ENCODE data around the gene ATP5PO. TPM values are rescaled to one million over a fixed set of nuclear protein-coding genes. Genes with fewer than 3 reads are reported as not detected.
A peak's percentile ranks its signal among the peaks of the same experiment; 100 is the strongest.

ATP5PO gene
- total RNA-seq, 5 donors from 2014 or later (not counting 1 experiment from before 2014, with no cell fraction given), result 125 to 138 (median 137) TPM

- H3K4me1 ChIP-seq (ENCODE audit: control insufficient read depth in 1 of 2, extremely low read depth in 1 of 2, insufficient read depth in 2 of 2, low read length in 2 of 2), result peaks cover 7 to 18% of the 10 kb centered on the region in 2 experiments
- peaks cover 7 to 38% of the 10 kb centered on the region in 2 donors for H3K36me3 ChIP-seq (ENCODE audit: control insufficient read depth in 2 of 2, extremely low read depth in 1 of 2, insufficient read depth in 1 of 2, low read length in 1 of 2)
- H3K27ac Mint-ChIP-seq, result no peak overlapping the region
- no peaks in the 10 kb centered on the region for H3K9me3 ChIP-seq
- 28% methylated on average over 4 of the region's 5 CpGs for WGBS (ENCODE audit: insufficient coverage)
- H3K36me3 Mint-ChIP-seq, result peaks cover 24% of the 10 kb centered on the region
- no peak for ATAC-seq (replicated peaks in 1 of 4)
- H3K4me1 Mint-ChIP-seq, result peaks cover 34 to 42% (median 34%) of the 10 kb centered on the region in 3 donors
- POLR2A ChIA-PET, result interaction anchor here (0.6 to 1.5 kb wide), 2 partner anchors 34 to 1638 kb away, joined by 4 to 5 read pairs; no protein-coding TSS in a partner anchor
- no peaks in the 10 kb centered on the region for H3K27me3 Mint-ChIP-seq
- no peak overlapping the region for H3K27ac ChIP-seq (ENCODE audit: low read length)
- CTCF ChIA-PET, result interaction anchor here (0.6 to 4.5 kb wide), 3 partner anchors 162 to 434 kb away, joined by 3 to 15 read pairs (median 3); no protein-coding TSS in a partner anchor
- H3K4me3 ChIP-seq (ENCODE audit: control insufficient read depth in 1 of 2, extremely low read depth in 1 of 2, low read length in 1 of 2), result no peak overlapping the region
- peak overlapping the region; percentile 60 to 99 (median 98) for H3K4me3 Mint-ChIP-seq
- H3K9me3 Mint-ChIP-seq, result no peaks in the 10 kb centered on the region
- no peak for DNase-seq
- no peaks in the 10 kb centered on the region for H3K27me3 ChIP-seq (replicated peaks in 1 of 2; ENCODE audit: control insufficient read depth in 2 of 2, extremely low read depth in 1 of 2, insufficient read depth in 2 of 2, low read length in 1 of 2)
Observed at GRCh38 chr21:33914188-33914587, 1.4 kb downstream of the ATP5PO start.

- no peaks in the 10 kb centered on the region for H3K27me3 ChIP-seq (replicated peaks in 1 of 2; ENCODE audit: control insufficient read depth in 2 of 2, extremely low read depth in 1 of 2, insufficient read depth in 2 of 2, low read length in 1 of 2)
- DNase-seq (no peak), ATAC-seq (replicated peaks in 1 of 4) (no peak)
- Mint-ChIP-seq H3K4me3 (no peak overlapping the region), H3K9me3 (no peaks in the 10 kb centered on the region), H3K4me1 (peaks cover 17 to 25% (median 19%) of the 10 kb centered on the region in 3 donors), H3K27me3 (no peaks in the 10 kb centered on the region), H3K36me3 (peaks cover 56% of the 10 kb centered on the region), H3K27ac (no peak overlapping the region)
- no peak overlapping the region for H3K27ac ChIP-seq (ENCODE audit: low read length)
- H3K4me1 ChIP-seq (ENCODE audit: control insufficient read depth in 1 of 2, extremely low read depth in 1 of 2, insufficient read depth in 2 of 2, low read length in 2 of 2), result peaks cover 4 to 10% of the 10 kb centered on the region in 2 experiments
- 95% methylated on average over 6 of the region's 6 CpGs for WGBS (ENCODE audit: insufficient coverage)
- H3K9me3 ChIP-seq, result no peaks in the 10 kb centered on the region
- ChIA-PET CTCF (no interaction called here), POLR2A (no interaction called here)
- no peak overlapping the region for H3K4me3 ChIP-seq (ENCODE audit: control insufficient read depth in 1 of 2, extremely low read depth in 1 of 2, low read length in 1 of 2)
- H3K36me3 ChIP-seq (ENCODE audit: control insufficient read depth in 2 of 2, extremely low read depth in 1 of 2, insufficient read depth in 1 of 2, low read length in 1 of 2), result peaks cover 23 to 81% of the 10 kb centered on the region in 2 donors
Observed at GRCh38 chr21:33909756-33910155, 5.8 kb downstream of the ATP5PO start.

- POLR2A ChIA-PET, result no interaction called here
- CTCF ChIA-PET, result no interaction called here
- H3K9me3 Mint-ChIP-seq, result no peaks in the 10 kb centered on the region
Observed at GRCh38 chr21:33908760-33909159, 6.8 kb downstream of the ATP5PO start.

GRCh38 chr21:33904041-33904440, 11.6 kb downstream of the ATP5PO start:
- Histone ChIP-seq H3K9me3 (no peaks in the 10 kb centered on the region), H3K27ac (ENCODE audit: low read length) (no peak overlapping the region), H3K27me3 (replicated peaks in 1 of 2; ENCODE audit: control insufficient read depth in 2 of 2, extremely low read depth in 1 of 2, insufficient read depth in 2 of 2, low read length in 1 of 2) (no peaks in the 10 kb centered on the region), H3K36me3 (ENCODE audit: control insufficient read depth in 2 of 2, extremely low read depth in 1 of 2, insufficient read depth in 1 of 2, low read length in 1 of 2) (peaks cover 28 to 80% of the 10 kb centered on the region in 2 donors), H3K4me3 (ENCODE audit: control insufficient read depth in 1 of 2, extremely low read depth in 1 of 2, low read length in 1 of 2) (no peak overlapping the region), H3K4me1 (ENCODE audit: control insufficient read depth in 1 of 2, extremely low read depth in 1 of 2, insufficient read depth in 2 of 2, low read length in 2 of 2) (peaks cover 0 to 2% of the 10 kb centered on the region in 2 experiments)
- H3K27ac Mint-ChIP-seq, result no peak overlapping the region
- H3K4me1 Mint-ChIP-seq, result peaks cover 3 to 6% (median 5%) of the 10 kb centered on the region in 3 donors
- whole genome bisulfite sequencing (ENCODE audit: insufficient coverage), result 93% methylated on average over 5 of the region's 5 CpGs
- H3K9me3 Mint-ChIP-seq, result no peaks in the 10 kb centered on the region
- no peak for ATAC-seq (replicated peaks in 1 of 4)
- H3K27me3 Mint-ChIP-seq, result no peaks in the 10 kb centered on the region
- POLR2A ChIA-PET, result interaction anchor here in 1 of 2 donors (0.6 kb wide), 1 partner anchor 110 kb away, joined by 3 read pairs; no protein-coding TSS in a partner anchor
- CTCF ChIA-PET, result interaction anchor here in 1 of 2 donors (0.5 kb wide), 1 partner anchor 697 kb away, joined by 3 read pairs; no protein-coding TSS in a partner anchor
- no peak overlapping the region for H3K4me3 Mint-ChIP-seq
- peaks cover 62% of the 10 kb centered on the region for H3K36me3 Mint-ChIP-seq
- DNase-seq, result no peak

More at GRCh38 chr21:33908760-33909159, 6.8 kb downstream of the ATP5PO start:
- no peaks in the 10 kb centered on the region for H3K27me3 ChIP-seq (replicated peaks in 1 of 2; ENCODE audit: control insufficient read depth in 2 of 2, extremely low read depth in 1 of 2, insufficient read depth in 2 of 2, low read length in 1 of 2)
- peaks cover 8 to 17% (median 9%) of the 10 kb centered on the region in 3 donors for H3K4me1 Mint-ChIP-seq
- peaks cover 23 to 90% of the 10 kb centered on the region in 2 donors for H3K36me3 ChIP-seq (ENCODE audit: control insufficient read depth in 2 of 2, extremely low read depth in 1 of 2, insufficient read depth in 1 of 2, low read length in 1 of 2)
- no peaks in the 10 kb centered on the region for H3K9me3 ChIP-seq
- H3K4me1 ChIP-seq (ENCODE audit: control insufficient read depth in 1 of 2, extremely low read depth in 1 of 2, insufficient read depth in 2 of 2, low read length in 2 of 2), result peaks cover 0 to 2% of the 10 kb centered on the region in 2 experiments
- ATAC-seq (replicated peaks in 1 of 4) (no peak), DNase-seq (no peak)
- H3K27ac Mint-ChIP-seq, result no peak overlapping the region
- peaks cover 60% of the 10 kb centered on the region for H3K36me3 Mint-ChIP-seq
- no peak overlapping the region for H3K4me3 ChIP-seq (ENCODE audit: control insufficient read depth in 1 of 2, extremely low read depth in 1 of 2, low read length in 1 of 2)
- H3K27ac ChIP-seq (ENCODE audit: low read length), result no peak overlapping the region
- no peaks in the 10 kb centered on the region for H3K27me3 Mint-ChIP-seq
- WGBS (ENCODE audit: insufficient coverage), result 60% methylated on average over 1 of the region's 6 CpGs
- no peak overlapping the region for H3K4me3 Mint-ChIP-seq

- ATAC-seq (replicated peaks in 1 of 4) (no peak), DNase-seq (no peak)
- H3K4me3 ChIP-seq (ENCODE audit: control insufficient read depth in 1 of 2, extremely low read depth in 1 of 2, low read length in 1 of 2), result no peak overlapping the region
- no peaks in the 10 kb centered on the region for H3K9me3 ChIP-seq
- H3K9me3 Mint-ChIP-seq, result no peaks in the 10 kb centered on the region
- no peak overlapping the region for H3K27ac ChIP-seq (ENCODE audit: low read length)
- ChIA-PET POLR2A (no interaction called here), CTCF (no interaction called here)
- no peaks in the 10 kb centered on the region for H3K27me3 Mint-ChIP-seq
- no peak overlapping the region for H3K4me3 Mint-ChIP-seq
- peaks cover 28 to 63% of the 10 kb centered on the region in 2 donors for H3K36me3 ChIP-seq (ENCODE audit: control insufficient read depth in 2 of 2, extremely low read depth in 1 of 2, insufficient read depth in 1 of 2, low read length in 1 of 2)
- WGBS (ENCODE audit: insufficient coverage), result 90% methylated on average over 6 of the region's 6 CpGs
- no peaks in the 10 kb centered on the region for H3K27me3 ChIP-seq (replicated peaks in 1 of 2; ENCODE audit: control insufficient read depth in 2 of 2, extremely low read depth in 1 of 2, insufficient read depth in 2 of 2, low read length in 1 of 2)
- H3K4me1 Mint-ChIP-seq, result peaks cover 3 to 6% (median 5%) of the 10 kb centered on the region in 3 donors
- H3K4me1 ChIP-seq (ENCODE audit: control insufficient read depth in 1 of 2, extremely low read depth in 1 of 2, insufficient read depth in 2 of 2, low read length in 2 of 2), result peaks cover 0 to 2% of the 10 kb centered on the region in 2 experiments
- peaks cover 47% of the 10 kb centered on the region for H3K36me3 Mint-ChIP-seq
- no peak overlapping the region for H3K27ac Mint-ChIP-seq
Observed at GRCh38 chr21:33902349-33902748, 13.3 kb downstream of the ATP5PO start.

GRCh38 chr21:33901412-33902288, 14.0 kb downstream of the ATP5PO start:
- Histone ChIP-seq H3K4me3 (ENCODE audit: control insufficient read depth in 1 of 2, extremely low read depth in 1 of 2, low read length in 1 of 2) (no peak overlapping the region), H3K27ac (ENCODE audit: low read length) (no peak overlapping the region), H3K27me3 (replicated peaks in 1 of 2; ENCODE audit: control insufficient read depth in 2 of 2, extremely low read depth in 1 of 2, insufficient read depth in 2 of 2, low read length in 1 of 2) (no peaks in the 10 kb centered on the region), H3K4me1 (ENCODE audit: control insufficient read depth in 1 of 2, extremely low read depth in 1 of 2, insufficient read depth in 2 of 2, low read length in 2 of 2) (peaks cover 0 to 2% of the 10 kb centered on the region in 2 experiments), H3K36me3 (ENCODE audit: control insufficient read depth in 2 of 2, extremely low read depth in 1 of 2, insufficient read depth in 1 of 2, low read length in 1 of 2) (peaks cover 21 to 56% of the 10 kb centered on the region in 2 donors), H3K9me3 (no peaks in the 10 kb centered on the region)
- ATAC-seq (replicated peaks in 1 of 4), result peak in 1 of 4 experiments; percentile 22
- ChIA-PET CTCF (no interaction called here), POLR2A (no interaction called here)
- H3K9me3 Mint-ChIP-seq, result no peaks in the 10 kb centered on the region
- peak in 4 of 35 experiments; percentile 7 to 29 (median 9) for DNase-seq
- H3K36me3 Mint-ChIP-seq, result peaks cover 41% of the 10 kb centered on the region
- H3K27ac Mint-ChIP-seq, result no peak overlapping the region
- H3K4me3 Mint-ChIP-seq, result no peak overlapping the region
- WGBS (ENCODE audit: insufficient coverage), result 93% methylated on average over 5 of the region's 13 CpGs
- H3K4me1 Mint-ChIP-seq, result peaks cover 3 to 6% (median 5%) of the 10 kb centered on the region in 3 donors
- no peaks in the 10 kb centered on the region for H3K27me3 Mint-ChIP-seq

Measured in T-cell (primary cell).